ENCODE measurements around the gene PTDSS2.

The PTDSS2 gene

DNA sequence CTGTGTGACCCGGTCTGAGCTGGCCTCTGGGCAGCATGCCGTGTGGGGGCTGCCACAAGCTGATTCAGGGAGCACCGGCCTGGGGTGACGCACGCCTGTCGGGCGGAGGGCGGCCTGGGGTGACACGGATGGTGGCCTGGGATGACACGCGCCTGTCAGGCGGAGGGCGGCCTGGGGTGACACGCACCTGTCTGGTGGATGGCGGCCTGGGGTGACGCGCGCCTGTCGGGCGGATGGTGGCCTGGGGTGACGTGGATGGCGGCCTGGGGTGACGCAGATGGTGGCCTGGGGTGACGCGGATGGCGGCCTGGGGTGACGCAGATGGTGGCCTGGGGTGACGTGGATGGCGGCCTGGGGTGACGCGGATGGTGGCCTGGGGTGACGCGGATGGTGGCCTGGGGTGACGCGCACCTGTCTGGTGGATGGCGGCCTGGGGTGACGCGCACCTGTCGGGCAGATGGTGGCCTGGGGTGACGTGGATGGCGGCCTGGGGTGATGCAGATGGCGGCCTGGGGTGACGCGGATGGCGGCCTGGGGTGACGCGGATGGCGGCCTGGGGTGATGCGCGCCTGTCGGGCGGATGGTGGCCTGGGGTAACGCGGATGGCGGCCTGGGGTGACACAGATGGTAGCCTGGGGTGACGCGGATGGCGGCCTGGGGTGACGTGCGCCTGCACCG, 21.5 kb downstream of the PTDSS2 start:
- DNase-seq = no peak

- DNase-seq = no peak
Measured at GRCh38 chr11:472272-472671, 22.2 kb downstream of the PTDSS2 start.

DNA sequence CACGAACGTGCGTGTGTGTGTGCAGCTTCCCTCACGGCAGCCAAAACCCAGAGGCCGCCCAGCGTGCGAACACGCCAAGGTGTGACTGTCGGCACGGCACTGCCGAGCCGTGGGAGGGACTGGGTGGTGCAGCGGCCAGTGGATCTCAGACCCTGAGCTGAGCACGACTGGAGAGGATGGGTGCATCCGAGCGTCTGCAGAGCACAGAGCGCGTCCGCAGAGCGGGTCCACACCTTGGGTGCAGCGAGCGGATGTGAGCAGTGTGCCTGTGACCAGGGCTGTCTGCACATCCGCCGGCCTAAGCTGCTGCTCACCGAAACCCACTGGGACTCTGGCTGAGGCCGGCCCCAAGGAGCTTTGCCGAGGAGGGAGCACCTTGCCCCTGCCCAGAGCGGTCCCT, 22.7 kb downstream of the PTDSS2 start:
- no peak for DNase-seq

- DNase-seq = no peak
Measured at GRCh38 chr11:473415-473814, 23.3 kb downstream of the PTDSS2 start.

- DNase-seq = no peak
Measured at GRCh38 chr11:473962-474785, 24.1 kb downstream of the PTDSS2 start.

DNA sequence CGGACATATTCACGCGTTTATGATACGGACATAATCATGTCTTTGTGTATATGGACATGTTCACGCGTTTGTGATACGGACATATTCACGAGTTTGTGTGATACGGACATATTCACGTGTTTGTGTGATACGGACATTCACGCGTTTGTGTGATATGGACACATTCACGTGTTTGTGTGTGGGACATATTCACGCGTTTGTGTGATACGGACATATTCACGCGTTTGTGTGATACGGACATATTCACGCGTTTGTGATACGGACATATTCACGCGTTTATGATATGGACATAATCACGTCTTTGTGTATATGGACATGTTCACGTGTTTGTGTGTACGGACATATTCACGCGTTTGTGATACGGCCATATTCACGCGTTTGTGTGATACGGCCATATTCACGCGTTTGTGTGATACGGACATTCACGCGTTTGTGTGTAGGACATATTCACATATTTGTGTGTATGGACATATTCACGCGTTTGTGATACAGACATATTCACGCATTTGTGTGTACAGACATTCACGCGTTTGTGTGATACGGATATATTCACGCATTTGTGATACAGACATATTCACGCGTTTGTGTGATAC, 24.9 kb downstream of the PTDSS2 start:
- no peak for DNase-seq

DNA sequence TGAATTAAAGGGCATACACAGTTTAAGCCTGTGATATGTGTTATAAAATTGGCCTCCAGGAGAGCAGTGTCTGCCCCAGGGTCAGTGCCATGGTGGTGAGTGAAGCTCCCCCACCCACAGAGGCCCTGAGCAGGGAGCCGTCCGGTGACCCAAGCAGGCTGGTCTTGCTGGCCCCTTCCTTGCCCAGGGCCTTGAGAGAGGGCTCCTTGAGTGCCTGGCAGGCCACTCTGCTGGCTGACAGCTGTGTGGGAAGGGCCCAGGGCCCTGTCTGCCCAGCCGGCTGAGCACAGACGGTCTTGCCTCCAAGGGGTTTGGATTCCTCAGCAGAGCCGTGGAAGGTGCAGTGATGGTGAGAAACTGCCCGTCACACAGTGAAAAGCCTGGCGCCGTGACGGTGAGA, 25.9 kb downstream of the PTDSS2 start:
- no peak for DNase-seq

GRCh38 chr11:476416-476815, 26.3 kb downstream of the PTDSS2 start:
- DNase-seq = no peak

DNA sequence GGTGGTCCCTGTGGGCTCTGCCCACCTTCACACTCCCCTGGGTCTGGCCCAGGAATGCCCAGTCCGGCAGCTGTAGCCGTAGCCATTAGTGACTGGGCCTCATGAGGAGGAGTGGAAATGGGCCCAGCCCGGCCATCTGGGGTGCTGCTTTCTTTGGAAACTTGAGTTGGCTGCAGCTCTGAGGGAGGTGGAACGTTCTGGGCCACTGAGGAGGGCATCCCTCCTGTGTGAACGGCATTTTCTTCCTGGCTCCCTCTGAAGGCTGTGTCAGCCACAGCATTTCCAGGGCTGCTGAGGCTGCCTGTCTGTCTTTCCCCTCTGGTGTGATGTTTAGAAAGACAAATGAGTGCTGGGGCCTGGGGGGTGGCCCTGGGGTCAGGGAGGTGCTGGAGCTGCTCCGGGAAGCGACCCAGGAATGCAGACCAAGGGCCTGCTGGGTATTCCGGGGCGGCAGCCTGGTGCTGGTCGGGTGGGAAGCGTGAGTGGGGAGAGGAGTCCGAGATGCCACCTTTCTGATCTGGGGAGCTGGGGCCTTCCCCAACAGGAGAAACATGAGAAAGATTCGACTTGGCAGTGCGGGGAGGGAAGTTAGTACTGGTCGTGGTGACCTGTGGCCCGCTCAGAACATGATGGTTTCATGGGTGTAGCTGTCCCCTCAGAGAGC, 27.1 kb downstream of the PTDSS2 start:
- no peak for DNase-seq

- no peak for DNase-seq
Measured at GRCh38 chr11:479311-479710, 29.2 kb downstream of the PTDSS2 start.

DNA sequence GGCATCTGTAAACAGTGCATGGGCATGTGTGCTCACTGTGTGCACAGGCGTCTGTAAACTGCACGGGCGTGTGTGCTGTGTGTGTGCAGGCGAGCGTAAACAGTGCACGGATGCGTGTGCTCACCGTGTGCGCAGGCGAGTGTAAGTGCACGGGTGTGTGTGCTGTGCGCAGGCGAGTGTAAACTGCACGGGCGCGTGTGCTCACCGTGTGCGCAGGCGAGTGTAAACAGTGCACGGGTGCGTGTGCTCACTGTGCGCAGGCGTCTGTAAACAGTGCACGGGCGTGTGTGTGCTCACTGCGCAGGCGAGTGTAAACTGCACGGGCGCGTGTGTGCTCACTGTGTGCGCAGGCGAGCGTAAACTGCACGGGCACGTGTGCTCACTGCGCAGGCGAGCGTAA, 34.5 kb downstream of the PTDSS2 start:
- no peak for DNase-seq

DNA sequence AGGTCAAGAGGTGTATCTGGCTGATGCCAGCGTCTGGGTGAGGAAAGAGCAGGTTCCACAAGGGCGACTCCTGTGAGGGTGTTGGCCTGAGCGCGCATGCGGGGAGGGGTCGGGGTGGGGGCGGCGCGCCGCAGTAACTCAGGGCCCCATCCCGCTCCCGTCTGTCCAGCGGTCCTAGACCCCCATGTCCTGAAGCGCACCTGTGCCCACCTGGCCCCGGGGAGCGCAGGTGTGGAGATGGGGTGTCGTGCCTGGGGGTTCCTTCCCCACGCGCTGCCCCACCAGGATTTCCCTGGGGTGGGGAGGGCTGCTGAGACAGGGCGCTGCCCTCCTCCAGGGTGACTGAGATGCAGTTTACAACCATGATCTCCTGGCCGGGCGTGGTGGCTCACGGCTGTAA, 36.1 kb downstream of the PTDSS2 start:
- no peak for DNase-seq

DNA sequence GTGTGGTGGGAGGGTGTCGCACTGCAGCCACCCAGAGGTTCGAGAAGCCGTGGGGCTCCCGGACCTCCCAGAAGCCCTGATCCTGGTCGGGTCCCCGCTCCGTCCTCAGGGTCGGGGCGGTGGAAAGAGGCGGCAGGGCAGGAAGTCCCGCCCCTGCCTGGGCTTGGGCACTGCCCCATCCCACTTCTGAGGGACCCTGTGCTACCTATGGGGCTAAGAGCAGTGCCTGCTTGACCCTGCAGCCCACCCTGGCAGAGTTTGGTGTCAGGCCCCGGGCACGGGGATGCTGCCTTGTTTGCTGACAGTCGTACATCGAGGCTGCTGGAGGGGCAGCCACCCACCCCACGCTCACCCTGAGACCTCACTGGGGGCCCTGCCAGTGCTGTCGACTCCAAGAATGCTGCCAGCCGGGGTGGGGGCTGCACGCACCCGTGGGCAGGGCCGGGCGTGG, 37.5 kb downstream of the PTDSS2 start:
- DNase-seq = no peak

DNA sequence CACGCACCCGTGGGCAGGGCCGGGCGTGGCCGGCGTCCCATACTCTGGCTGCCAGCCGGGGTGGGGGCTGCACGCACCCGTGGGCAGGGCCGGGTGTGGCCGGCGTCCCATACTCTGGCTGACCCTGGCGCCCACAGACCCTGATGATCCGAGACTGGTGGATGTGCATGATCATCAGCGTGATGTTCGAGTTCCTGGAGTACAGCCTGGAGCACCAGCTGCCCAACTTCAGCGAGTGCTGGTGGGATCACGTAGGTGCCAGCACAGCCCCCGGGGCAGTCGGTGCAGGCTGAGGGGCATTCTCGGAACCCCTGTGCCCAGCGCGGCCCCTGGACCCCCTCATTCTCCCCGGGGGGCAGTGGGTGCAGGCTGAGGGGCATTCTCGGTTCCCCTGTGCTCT, 38.0 kb downstream of the PTDSS2 start:
- no peak for DNase-seq

DNA sequence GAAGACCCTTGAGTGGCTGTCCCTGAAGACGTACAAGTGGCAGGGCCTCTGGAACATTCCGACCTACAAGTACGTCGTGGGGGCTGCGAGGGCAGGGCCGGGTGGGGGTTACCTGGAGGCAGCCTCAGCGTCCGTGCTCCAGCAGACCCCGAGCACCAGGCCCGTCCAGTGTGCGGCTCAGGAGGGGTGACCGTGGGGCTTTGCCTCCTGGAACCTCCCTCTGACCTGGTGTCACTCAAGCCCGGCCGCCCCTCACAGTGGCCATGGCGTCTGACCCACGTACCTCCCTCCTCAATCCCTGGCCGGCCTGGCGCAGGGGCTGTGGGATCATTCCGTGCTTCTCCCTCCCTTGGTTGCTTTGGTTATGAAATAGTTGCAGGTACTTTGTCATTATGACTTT, 38.5 kb downstream of the PTDSS2 start:
- no peak for DNase-seq

DNA sequence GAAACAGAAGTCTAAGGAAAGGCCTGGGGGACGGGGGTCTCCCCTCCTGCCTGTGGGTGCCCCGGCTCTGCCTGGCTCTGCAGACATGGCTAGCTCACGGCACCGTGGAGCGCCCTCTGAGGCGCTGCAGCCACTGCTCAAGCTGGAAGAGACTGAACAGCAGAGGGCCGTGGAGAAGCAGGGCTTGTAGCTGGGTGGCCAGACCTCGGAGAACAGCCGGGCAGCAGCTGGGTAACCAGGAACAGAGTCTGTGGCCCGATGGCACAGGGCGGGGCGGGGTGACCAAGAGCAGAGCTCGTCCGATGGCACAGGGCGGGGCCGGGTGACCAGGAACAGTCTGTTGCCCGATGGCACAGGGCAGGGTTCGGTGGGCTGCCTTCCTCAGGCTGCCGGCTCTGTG, 38.9 kb downstream of the PTDSS2 start:
- DNase-seq = no peak

GRCh38 chr11:489610-490185, 39.6 kb downstream of the PTDSS2 start:
- no peak for DNase-seq

GRCh38 chr11:490186-490929, 40.3 kb downstream of the PTDSS2 start:
- DNase-seq = no peak

GRCh38 chr11:490930-491260, 40.8 kb downstream of the PTDSS2 start:
- DNase-seq = no peak

DNA sequence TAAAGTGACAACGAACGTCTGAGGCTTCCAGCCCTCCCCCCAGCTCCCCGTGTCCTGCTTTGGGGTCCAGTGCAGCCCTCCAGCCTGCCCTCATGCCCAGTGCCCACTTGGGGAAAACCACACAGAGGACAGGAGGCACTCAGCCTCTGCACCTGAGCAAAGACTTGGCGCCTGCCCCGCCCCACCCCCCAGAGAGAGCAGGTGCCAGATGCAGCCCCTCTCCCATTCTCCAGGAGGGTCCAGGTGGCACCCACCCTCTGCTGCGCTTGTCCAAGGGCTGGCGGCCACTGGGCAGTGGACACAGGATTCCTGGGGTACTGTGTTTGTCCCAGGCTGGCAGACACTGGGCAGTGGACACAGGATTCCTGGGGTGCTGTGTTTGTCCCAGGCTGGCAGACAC, 41.3 kb downstream of the PTDSS2 start:
- no peak for DNase-seq

DNA sequence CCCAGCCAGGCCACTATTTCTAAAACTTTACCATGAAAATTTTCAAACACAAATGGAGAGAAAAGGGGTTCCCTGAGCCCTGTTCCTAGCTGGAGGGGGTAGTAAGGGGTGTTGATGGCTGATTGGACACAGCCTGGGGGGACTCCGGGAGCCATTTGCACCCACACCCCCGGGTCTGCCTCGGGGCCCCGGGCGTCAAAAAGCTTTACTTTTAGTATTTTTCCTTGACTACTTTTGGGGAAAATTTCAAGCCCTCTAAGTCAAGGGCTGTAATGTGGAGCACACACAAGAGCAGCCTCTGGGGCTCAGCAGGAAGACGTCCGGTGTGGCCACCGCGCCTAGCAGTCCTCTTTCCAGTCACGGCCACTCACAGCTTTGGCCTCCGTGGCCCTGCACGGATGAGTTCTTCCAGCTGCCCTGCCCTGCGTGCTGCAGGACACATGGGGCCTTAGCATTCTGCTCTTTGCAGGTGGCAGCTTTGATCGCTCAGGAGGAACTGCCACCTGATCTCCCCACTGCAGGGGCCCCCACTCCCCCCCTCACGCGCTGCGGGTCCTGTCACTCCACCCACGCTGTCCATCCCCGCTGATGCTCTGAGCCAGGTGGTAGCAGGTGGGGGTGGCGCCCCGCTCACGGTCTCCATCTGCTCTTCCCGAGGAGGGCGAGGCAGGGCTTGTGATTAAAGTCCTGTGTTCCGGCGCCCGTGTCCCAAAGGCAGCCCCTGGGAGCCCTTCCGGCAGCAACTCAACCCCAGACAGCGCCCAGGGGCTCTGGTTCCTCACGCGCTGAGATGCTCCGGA, 42.5 kb downstream of the PTDSS2 start:
- DNase-seq = no peak
